HEK293T (cell line): ENCODE data around the gene SAFB.

Experiments used
- ARNT ChIP-seq: fragments of 450-650 bp; IDR thresholded peaks from 2 replicates; pipeline ENCODE4 v1.6.1; 2017; ENCODE audit warnings: mild to moderate bottlenecking
- BHLHE40 ChIP-seq: fragments of 450-650 bp; IDR thresholded peaks from 2 replicates; pipeline ENCODE4 v1.6.1; 2016; ENCODE audit warnings: mild to moderate bottlenecking, moderate library complexity, borderline replicate concordance
- ELF4 ChIP-seq: fragments of 450-650 bp; IDR thresholded peaks from 2 replicates; pipeline ENCODE4 v1.6.1; 2017; ENCODE audit warnings: antibody characterized with exemption
- FOXK2 ChIP-seq: fragments of 450-650 bp; IDR thresholded peaks from 2 replicates; pipeline ENCODE4 v1.6.1; 2016; ENCODE audit warnings: mild to moderate bottlenecking
- FOXM1 ChIP-seq: fragments of 450-650 bp; IDR thresholded peaks from 2 replicates; pipeline ENCODE4 v1.6.1; 2017; ENCODE audit warnings: mild to moderate bottlenecking, borderline replicate concordance
- SP1 ChIP-seq: fragments of 450-650 bp; IDR thresholded peaks from 2 replicates; pipeline ENCODE4 v1.6.1; 2017
- SUZ12 ChIP-seq: fragments of 450-650 bp; IDR thresholded peaks from 2 replicates; pipeline ENCODE4 v1.6.1; 2016; ENCODE audit warnings: mild to moderate bottlenecking
- TARDBP ChIP-seq: fragments of 450-650 bp; IDR thresholded peaks from 2 replicates; pipeline ENCODE4 v1.6.1; 2016
- ZNF384 ChIP-seq: fragments of 450-650 bp; IDR thresholded peaks from 2 replicates; pipeline ENCODE4 v1.6.1; 2016

- TF ChIP-seq ZNF384 (no peak), FOXM1 (no peak), BHLHE40 (no peak), TARDBP (no peak), FOXK2 (no peak), ELF4 (no peak), SP1 (no peak), SUZ12 (no peak), ARNT (no peak)
These were observed 82.7 kb downstream of the SAFB start for GRCh38 chr19:5705552-5705951.
